ENCODE results near the gene CYP4X1. TPM values are rescaled to one million over a fixed set of nuclear protein-coding genes. Genes with fewer than 3 reads are reported as not detected.

The CYP4X1 gene
- polyA plus RNA-seq, 3 donors, result not detected

DNA sequence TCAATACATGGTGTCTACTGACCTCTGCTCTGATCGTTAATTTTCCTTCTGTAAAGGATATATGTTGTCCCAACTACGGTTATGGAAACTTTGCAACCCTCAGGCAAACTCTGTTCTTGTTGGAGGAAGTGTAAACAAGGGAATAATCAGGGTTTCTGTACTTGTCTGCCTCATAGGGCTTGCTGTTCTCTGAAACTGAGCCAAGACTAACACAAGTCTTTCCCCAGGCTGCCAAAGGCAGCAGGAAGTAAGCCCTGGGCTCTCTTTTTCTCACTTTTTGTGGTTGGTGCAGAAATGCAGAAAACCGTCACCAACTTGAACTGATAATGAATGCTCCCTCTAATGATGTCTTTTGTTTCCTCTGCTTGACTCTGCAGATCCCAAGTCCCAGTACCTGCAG, 7.6 kb downstream of the CYP4X1 start:
- intact Hi-C loops (cut with micrococcal nuclease), result no loop called here

DNA sequence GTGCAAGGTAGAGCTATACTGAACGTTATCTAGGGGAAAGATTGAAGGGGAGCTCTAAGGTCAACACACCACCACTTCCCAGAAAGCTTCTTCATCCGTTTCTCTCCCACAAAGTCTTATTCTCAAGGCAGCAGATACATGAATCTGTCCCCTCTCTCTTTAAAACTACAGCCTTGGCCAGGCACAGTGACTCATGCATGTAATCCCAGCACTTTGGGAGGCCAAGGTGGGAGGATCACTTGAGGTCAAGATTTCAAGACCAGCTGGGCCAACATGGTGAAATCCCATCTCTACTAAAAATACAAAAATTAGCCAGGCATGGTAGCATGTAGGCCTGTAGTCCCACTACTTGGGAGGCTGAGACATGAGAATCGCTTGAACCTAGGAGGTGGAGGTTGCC, 8.1 kb downstream of the CYP4X1 start:
- no peaks in the 10 kb centered on the region for H3K36me3 Mint-ChIP-seq
- Histone ChIP-seq H3K27me3 (ENCODE audit: control insufficient read depth in 2 of 2, insufficient read depth in 2 of 2, low read length in 2 of 2) (no peaks in the 10 kb centered on the region), H3K79me2 (ENCODE audit: insufficient read depth, low read length) (no peaks in the 10 kb centered on the region), H3K27ac (ENCODE audit: low read depth in 1 of 2, low read length in 2 of 2) (no peak overlapping the region), H3K4me3 (replicated peaks in 1 of 3; ENCODE audit: low read depth in 2 of 3, low read length in 3 of 3) (no peak overlapping the region), H2AFZ (ENCODE audit: insufficient read depth, low read depth, low read length, poor library complexity, severe bottlenecking) (no peak overlapping the region), H3K9me3 (replicated peaks in 1 of 2; ENCODE audit: control insufficient read depth in 1 of 2, insufficient read depth in 1 of 2, low read length in 2 of 2) (no peaks in the 10 kb centered on the region), H3K36me3 (replicated peaks in 1 of 2; ENCODE audit: control insufficient read depth in 1 of 2, insufficient read depth in 2 of 2, low read length in 2 of 2) (no peaks in the 10 kb centered on the region), H3K9ac (ENCODE audit: insufficient read depth, low read length, poor library complexity, severe bottlenecking) (no peak overlapping the region), H3K4me1 (ENCODE audit: control insufficient read depth in 1 of 2, insufficient read depth in 2 of 2, low read length in 2 of 2) (no peaks in the 10 kb centered on the region), H3K4me2 (replicated peaks; ENCODE audit: extremely low read depth, low read length, poor library complexity, severe bottlenecking) (no peak overlapping the region), H4K20me1 (ENCODE audit: insufficient read depth, low read length) (no peaks in the 10 kb centered on the region)
- peaks cover 4% of the 10 kb centered on the region for H3K4me1 Mint-ChIP-seq
- intact Hi-C loops (cut with micrococcal nuclease), result no loop called here
- 100% methylated on average over 1 of the region's 3 CpGs for WGBS (ENCODE audit: insufficient coverage)
- H3K4me3 Mint-ChIP-seq, result no peak overlapping the region
- DNase-seq, result no peak
- no peak overlapping the region for H3K27ac Mint-ChIP-seq
- peaks cover 0 to 5% (median 4%) of the 10 kb centered on the region in 3 donors for H3K27me3 Mint-ChIP-seq (ENCODE audit: low read depth in 3 of 3)
- peaks cover 0 to 4% (median 0%) of the 10 kb centered on the region in 7 donors for H3K9me3 Mint-ChIP-seq
- TF ChIP-seq, protein P1, sequence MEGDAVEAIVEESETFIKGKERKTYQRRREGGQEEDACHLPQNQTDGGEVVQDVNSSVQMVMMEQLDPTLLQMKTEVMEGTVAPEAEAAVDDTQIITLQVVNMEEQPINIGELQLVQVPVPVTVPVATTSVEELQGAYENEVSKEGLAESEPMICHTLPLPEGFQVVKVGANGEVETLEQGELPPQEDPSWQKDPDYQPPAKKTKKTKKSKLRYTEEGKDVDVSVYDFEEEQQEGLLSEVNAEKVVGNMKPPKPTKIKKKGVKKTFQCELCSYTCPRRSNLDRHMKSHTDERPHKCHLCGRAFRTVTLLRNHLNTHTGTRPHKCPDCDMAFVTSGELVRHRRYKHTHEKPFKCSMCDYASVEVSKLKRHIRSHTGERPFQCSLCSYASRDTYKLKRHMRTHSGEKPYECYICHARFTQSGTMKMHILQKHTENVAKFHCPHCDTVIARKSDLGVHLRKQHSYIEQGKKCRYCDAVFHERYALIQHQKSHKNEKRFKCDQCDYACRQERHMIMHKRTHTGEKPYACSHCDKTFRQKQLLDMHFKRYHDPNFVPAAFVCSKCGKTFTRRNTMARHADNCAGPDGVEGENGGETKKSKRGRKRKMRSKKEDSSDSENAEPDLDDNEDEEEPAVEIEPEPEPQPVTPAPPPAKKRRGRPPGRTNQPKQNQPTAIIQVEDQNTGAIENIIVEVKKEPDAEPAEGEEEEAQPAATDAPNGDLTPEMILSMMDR (IDR thresholded peaks at IDR 0.05), result no peak

More for the DNA sequence above, 7.6 kb downstream of the CYP4X1 start:
- Histone ChIP-seq H4K20me1 (ENCODE audit: insufficient read depth, low read length) (no peaks in the 10 kb centered on the region), H3K36me3 (replicated peaks in 1 of 2; ENCODE audit: control insufficient read depth in 1 of 2, insufficient read depth in 2 of 2, low read length in 2 of 2) (no peaks in the 10 kb centered on the region), H2AFZ (ENCODE audit: insufficient read depth, low read depth, low read length, poor library complexity, severe bottlenecking) (no peak overlapping the region), H3K4me2 (replicated peaks; ENCODE audit: extremely low read depth, low read length, poor library complexity, severe bottlenecking) (no peak overlapping the region), H3K27ac (ENCODE audit: low read depth in 1 of 2, low read length in 2 of 2) (no peak overlapping the region), H3K4me1 (ENCODE audit: control insufficient read depth in 1 of 2, insufficient read depth in 2 of 2, low read length in 2 of 2) (no peaks in the 10 kb centered on the region), H3K9me3 (replicated peaks in 1 of 2; ENCODE audit: control insufficient read depth in 1 of 2, insufficient read depth in 1 of 2, low read length in 2 of 2) (no peaks in the 10 kb centered on the region), H3K79me2 (ENCODE audit: insufficient read depth, low read length) (no peaks in the 10 kb centered on the region), H3K27me3 (ENCODE audit: control insufficient read depth in 2 of 2, insufficient read depth in 2 of 2, low read length in 2 of 2) (no peaks in the 10 kb centered on the region), H3K9ac (ENCODE audit: insufficient read depth, low read length, poor library complexity, severe bottlenecking) (no peak overlapping the region), H3K4me3 (replicated peaks in 1 of 3; ENCODE audit: low read depth in 2 of 3, low read length in 3 of 3) (no peak overlapping the region)
- WGBS (ENCODE audit: insufficient coverage), result no CpG with 5 or more reads among the region's 3 CpGs
- H3K27ac Mint-ChIP-seq, result no peak overlapping the region
- H3K4me3 Mint-ChIP-seq, result no peak overlapping the region
- peaks cover 0 to 4% (median 0%) of the 10 kb centered on the region in 7 donors for H3K9me3 Mint-ChIP-seq
- no peaks in the 10 kb centered on the region for H3K36me3 Mint-ChIP-seq
- H3K27me3 Mint-ChIP-seq (ENCODE audit: low read depth in 3 of 3), result peaks cover 0 to 6% (median 4%) of the 10 kb centered on the region in 3 donors
- no peak for DNase-seq
- TF ChIP-seq, protein P1 (IDR thresholded peaks at IDR 0.05), result no peak
- peaks cover 4% of the 10 kb centered on the region for H3K4me1 Mint-ChIP-seq

All from CD14-positive monocyte (primary cell).